SK-N-SH treated with all-trans-retinoic acid at 6 μM for 48 hours (cell line): Measurements from ENCODE around the gene RASGEF1B.

Source experiments
- ATAC-seq: fragments of 200-7000 bp; cut with Tn5 transposase; 3 replicates; pipeline ENCODE4 v1.9.1; 2020; ENCODE audit warnings: mild to moderate bottlenecking, moderate library complexity
- ARNTL ChIP-seq: fragments of 450-650 bp; formaldehyde crosslinking; IDR thresholded peaks from 2 replicates; pipeline ENCODE4 v1.5.0; 2020; ENCODE audit warnings: low read depth, mild to moderate bottlenecking, moderate library complexity, borderline replicate concordance
- BACH2 ChIP-seq: fragments of 250-450 bp; sonication (Bioruptor Pico); IDR thresholded peaks from 2 replicates; pipeline ENCODE4 v1.9.0; 2021; ENCODE audit warnings: mild to moderate bottlenecking, borderline replicate concordance
- CSDC2 ChIP-seq: fragments of 250-450 bp; sonication (Bioruptor Pico); IDR thresholded peaks from 2 replicates; pipeline ENCODE4 v1.5.0; 2020; ENCODE audit warnings: mild to moderate bottlenecking, moderate library complexity
- ESRRG ChIP-seq: fragments of 250-450 bp; sonication (Bioruptor Pico); IDR thresholded peaks from 2 replicates; pipeline ENCODE4 v1.6.1; 2021; ENCODE audit warnings: mild to moderate bottlenecking
- GLIS3 ChIP-seq: fragments of 250-450 bp; sonication (Bioruptor Pico); IDR thresholded peaks from 2 replicates; pipeline ENCODE4 v1.5.0; 2020; ENCODE audit warnings: mild to moderate bottlenecking, moderate library complexity
- ISL1 ChIP-seq: fragments of 250-450 bp; sonication (Bioruptor Pico); IDR thresholded peaks from 2 replicates; pipeline ENCODE4 v2.1.2; 2022; ENCODE audit warnings: mild to moderate bottlenecking, moderate library complexity
- OSR1 ChIP-seq: fragments of 250-450 bp; sonication (Bioruptor Pico); IDR thresholded peaks from 2 replicates; pipeline ENCODE4 v1.8.0; 2022; ENCODE audit warnings: moderate library complexity, mild to moderate bottlenecking, inconsistent platforms
- RARB ChIP-seq: fragments of 250-450 bp; sonication (Bioruptor Pico); IDR thresholded peaks from 2 replicates; pipeline ENCODE4 v1.8.0; 2021; ENCODE audit warnings: mild to moderate bottlenecking, moderate library complexity
- SNAI2 ChIP-seq: fragments of 250-450 bp; sonication (Bioruptor Pico); IDR thresholded peaks from 2 replicates; pipeline ENCODE4 v1.5.0; 2020; ENCODE audit warnings: mild to moderate bottlenecking, moderate library complexity
- TCF4 ChIP-seq: fragments of 250-450 bp; sonication (Bioruptor Pico); IDR thresholded peaks from 2 replicates; pipeline ENCODE4 v1.8.0; 2021; ENCODE audit warnings: mild to moderate bottlenecking, moderate library complexity, borderline replicate concordance
- TOX ChIP-seq: fragments of 250-450 bp; sonication (Bioruptor Pico); IDR thresholded peaks from 2 replicates; pipeline ENCODE4 v1.8.0; 2021; ENCODE audit warnings: mild to moderate bottlenecking, moderate library complexity, borderline replicate concordance
- ZC3H10 ChIP-seq: fragments of 250-450 bp; sonication (Bioruptor Pico); IDR thresholded peaks from 2 replicates; pipeline ENCODE4 v1.5.1; 2021; ENCODE audit warnings: mild to moderate bottlenecking, moderate library complexity
- ZFP3 ChIP-seq: fragments of 250-450 bp; sonication (Bioruptor Pico); IDR thresholded peaks from 2 replicates; pipeline ENCODE4 v1.5.0; 2020; ENCODE audit warnings: mild to moderate bottlenecking, moderate library complexity
- ZFP30 ChIP-seq: fragments of 450-650 bp; formaldehyde crosslinking; IDR thresholded peaks from 2 replicates; pipeline ENCODE4 v1.5.0; 2022; ENCODE audit warnings: mild to moderate bottlenecking, moderate library complexity
- ZNF70 ChIP-seq: fragments of 450-650 bp; formaldehyde crosslinking; IDR thresholded peaks from 2 replicates; pipeline ENCODE4 v1.5.0; 2020; ENCODE audit warnings: mild to moderate bottlenecking, moderate library complexity
- ZNF8 ChIP-seq: fragments of 450-650 bp; formaldehyde crosslinking; IDR thresholded peaks from 2 replicates; pipeline ENCODE4 v1.5.0; 2020; ENCODE audit warnings: mild to moderate bottlenecking, moderate library complexity
- TF ChIP-seq, protein P1 (sequence below): fragments of 250-450 bp; sonication (Bioruptor Pico); IDR thresholded peaks from 2 replicates; pipeline ENCODE4 v1.8.0; 2020; ENCODE audit warnings: mild to moderate bottlenecking, moderate library complexity, borderline replicate concordance
- TF ChIP-seq, protein P2 (sequence below): fragments of 250-450 bp; sonication (Bioruptor Pico); IDR thresholded peaks from 2 replicates; pipeline ENCODE4 v1.8.0; 2021; ENCODE audit warnings: low read depth, mild to moderate bottlenecking, moderate library complexity, borderline replicate concordance
- TF ChIP-seq, protein P3 (sequence below): fragments of 250-450 bp; sonication (Bioruptor Pico); IDR thresholded peaks from 2 replicates; pipeline ENCODE4 v1.5.1; 2021; ENCODE audit warnings: mild to moderate bottlenecking, moderate library complexity
- TF ChIP-seq, protein P4 (sequence below): fragments of 250-450 bp; sonication (Bioruptor Pico); IDR thresholded peaks from 2 replicates; pipeline ENCODE4 v1.5.0; 2020; ENCODE audit warnings: mild to moderate bottlenecking, moderate library complexity
- TF ChIP-seq, protein P5 (sequence below): fragments of 250-450 bp; sonication (Bioruptor Pico); IDR thresholded peaks from 2 replicates; pipeline ENCODE4 v1.5.1; 2020; ENCODE audit warnings: low read depth, mild to moderate bottlenecking, moderate library complexity

RASGEF1B gene

DNA sequence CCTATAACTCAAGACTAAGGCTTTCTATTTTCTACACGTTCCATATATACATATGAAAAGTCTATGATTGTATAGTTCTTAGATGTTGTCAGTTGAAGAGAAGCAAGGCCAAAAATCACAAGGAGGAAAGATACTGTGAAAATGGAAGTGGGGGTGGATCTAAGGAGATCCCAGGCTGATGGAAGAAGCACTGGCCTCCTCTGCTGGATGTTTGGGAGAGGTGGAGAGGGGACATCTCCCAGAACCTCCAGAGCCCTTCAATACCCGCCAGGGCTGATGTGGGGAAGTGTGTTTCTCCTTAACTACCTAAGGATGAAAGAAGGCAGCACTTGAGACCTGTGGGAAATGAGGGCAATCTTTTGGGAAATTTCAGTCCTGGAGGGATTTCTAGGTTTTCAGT lies 67.4 kb downstream of the RASGEF1B start:
- TF ChIP-seq TCF4 (CRISPR knock-in tag) (no peak), ESRRG (no peak), ZFP3 (CRISPR knock-in tag) (no peak), RARB (CRISPR knock-in tag) (no peak), ARNTL (CRISPR knock-in tag) (no peak), ZC3H10 (CRISPR knock-in tag) (no peak), ISL1 (CRISPR knock-in tag) (no peak), SNAI2 (CRISPR knock-in tag) (no peak), ZNF8 (CRISPR knock-in tag) (no peak), OSR1 (CRISPR knock-in tag) (no peak), CSDC2 (CRISPR knock-in tag) (no peak), TOX (CRISPR knock-in tag) (no peak)
- TF ChIP-seq, protein P1, sequence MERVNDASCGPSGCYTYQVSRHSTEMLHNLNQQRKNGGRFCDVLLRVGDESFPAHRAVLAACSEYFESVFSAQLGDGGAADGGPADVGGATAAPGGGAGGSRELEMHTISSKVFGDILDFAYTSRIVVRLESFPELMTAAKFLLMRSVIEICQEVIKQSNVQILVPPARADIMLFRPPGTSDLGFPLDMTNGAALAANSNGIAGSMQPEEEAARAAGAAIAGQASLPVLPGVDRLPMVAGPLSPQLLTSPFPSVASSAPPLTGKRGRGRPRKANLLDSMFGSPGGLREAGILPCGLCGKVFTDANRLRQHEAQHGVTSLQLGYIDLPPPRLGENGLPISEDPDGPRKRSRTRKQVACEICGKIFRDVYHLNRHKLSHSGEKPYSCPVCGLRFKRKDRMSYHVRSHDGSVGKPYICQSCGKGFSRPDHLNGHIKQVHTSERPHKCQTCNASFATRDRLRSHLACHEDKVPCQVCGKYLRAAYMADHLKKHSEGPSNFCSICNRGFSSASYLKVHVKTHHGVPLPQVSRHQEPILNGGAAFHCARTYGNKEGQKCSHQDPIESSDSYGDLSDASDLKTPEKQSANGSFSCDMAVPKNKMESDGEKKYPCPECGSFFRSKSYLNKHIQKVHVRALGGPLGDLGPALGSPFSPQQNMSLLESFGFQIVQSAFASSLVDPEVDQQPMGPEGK (CRISPR knock-in tag) = no peak
- TF ChIP-seq, protein P2, sequence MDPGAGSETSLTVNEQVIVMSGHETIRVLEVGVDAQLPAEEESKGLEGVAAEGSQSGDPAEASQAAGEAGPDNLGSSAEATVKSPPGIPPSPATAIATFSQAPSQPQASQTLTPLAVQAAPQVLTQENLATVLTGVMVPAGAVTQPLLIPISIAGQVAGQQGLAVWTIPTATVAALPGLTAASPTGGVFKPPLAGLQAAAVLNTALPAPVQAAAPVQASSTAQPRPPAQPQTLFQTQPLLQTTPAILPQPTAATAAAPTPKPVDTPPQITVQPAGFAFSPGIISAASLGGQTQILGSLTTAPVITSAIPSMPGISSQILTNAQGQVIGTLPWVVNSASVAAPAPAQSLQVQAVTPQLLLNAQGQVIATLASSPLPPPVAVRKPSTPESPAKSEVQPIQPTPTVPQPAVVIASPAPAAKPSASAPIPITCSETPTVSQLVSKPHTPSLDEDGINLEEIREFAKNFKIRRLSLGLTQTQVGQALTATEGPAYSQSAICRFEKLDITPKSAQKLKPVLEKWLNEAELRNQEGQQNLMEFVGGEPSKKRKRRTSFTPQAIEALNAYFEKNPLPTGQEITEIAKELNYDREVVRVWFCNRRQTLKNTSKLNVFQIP = no peak
- TF ChIP-seq, protein P3, sequence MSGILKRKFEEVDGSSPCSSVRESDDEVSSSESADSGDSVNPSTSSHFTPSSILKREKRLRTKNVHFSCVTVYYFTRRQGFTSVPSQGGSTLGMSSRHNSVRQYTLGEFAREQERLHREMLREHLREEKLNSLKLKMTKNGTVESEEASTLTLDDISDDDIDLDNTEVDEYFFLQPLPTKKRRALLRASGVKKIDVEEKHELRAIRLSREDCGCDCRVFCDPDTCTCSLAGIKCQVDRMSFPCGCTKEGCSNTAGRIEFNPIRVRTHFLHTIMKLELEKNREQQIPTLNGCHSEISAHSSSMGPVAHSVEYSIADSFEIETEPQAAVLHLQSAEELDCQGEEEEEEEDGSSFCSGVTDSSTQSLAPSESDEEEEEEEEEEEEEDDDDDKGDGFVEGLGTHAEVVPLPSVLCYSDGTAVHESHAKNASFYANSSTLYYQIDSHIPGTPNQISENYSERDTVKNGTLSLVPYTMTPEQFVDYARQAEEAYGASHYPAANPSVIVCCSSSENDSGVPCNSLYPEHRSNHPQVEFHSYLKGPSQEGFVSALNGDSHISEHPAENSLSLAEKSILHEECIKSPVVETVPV (CRISPR knock-in tag) = no peak
- TF ChIP-seq, protein P4, sequence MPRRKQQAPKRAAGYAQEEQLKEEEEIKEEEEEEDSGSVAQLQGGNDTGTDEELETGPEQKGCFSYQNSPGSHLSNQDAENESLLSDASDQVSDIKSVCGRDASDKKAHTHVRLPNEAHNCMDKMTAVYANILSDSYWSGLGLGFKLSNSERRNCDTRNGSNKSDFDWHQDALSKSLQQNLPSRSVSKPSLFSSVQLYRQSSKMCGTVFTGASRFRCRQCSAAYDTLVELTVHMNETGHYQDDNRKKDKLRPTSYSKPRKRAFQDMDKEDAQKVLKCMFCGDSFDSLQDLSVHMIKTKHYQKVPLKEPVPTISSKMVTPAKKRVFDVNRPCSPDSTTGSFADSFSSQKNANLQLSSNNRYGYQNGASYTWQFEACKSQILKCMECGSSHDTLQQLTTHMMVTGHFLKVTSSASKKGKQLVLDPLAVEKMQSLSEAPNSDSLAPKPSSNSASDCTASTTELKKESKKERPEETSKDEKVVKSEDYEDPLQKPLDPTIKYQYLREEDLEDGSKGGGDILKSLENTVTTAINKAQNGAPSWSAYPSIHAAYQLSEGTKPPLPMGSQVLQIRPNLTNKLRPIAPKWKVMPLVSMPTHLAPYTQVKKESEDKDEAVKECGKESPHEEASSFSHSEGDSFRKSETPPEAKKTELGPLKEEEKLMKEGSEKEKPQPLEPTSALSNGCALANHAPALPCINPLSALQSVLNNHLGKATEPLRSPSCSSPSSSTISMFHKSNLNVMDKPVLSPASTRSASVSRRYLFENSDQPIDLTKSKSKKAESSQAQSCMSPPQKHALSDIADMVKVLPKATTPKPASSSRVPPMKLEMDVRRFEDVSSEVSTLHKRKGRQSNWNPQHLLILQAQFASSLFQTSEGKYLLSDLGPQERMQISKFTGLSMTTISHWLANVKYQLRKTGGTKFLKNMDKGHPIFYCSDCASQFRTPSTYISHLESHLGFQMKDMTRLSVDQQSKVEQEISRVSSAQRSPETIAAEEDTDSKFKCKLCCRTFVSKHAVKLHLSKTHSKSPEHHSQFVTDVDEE (CRISPR knock-in tag) = no peak
- TF ChIP-seq, all 23 proteins: peak for 0

DNA sequence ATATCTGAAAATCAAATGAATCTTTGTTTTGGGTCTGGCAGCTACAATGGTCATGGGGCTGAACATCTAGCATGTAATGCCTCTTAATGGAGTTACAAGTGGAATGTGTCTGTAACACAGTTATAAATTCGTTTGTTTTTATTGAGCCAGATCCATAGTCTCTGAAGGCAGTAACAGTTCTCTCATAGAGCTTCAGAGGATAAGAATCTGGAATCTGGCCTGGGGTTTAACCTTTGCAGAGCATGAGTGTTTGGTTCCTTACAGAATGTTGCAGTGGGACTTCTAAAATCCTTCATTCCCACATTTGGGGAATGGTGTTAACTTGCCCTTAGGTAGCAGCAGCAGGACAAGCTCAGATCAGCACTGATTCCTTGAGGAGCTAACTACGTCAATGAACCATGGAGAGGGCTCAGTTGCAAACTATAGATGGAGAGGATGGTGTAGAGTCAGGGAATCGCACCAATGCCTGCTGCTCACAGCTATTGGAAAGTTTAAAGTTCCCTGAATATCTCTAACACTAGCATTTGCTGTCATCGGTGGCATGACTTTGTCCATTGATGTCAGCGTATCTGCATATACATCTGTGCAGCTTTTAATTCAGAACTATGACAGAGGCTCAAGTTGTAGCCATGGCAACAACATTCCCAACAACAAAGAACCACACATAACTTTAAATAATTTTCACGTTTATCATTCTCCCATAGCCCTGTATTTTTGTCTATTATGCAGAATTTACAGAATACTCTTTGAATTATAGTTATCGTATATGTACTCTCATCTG lies 72.2 kb downstream of the RASGEF1B start:
- TF ChIP-seq BACH2 (CRISPR knock-in tag) (no peak), ZFP30 (CRISPR knock-in tag) (no peak), ARNTL (CRISPR knock-in tag) (no peak), CSDC2 (CRISPR knock-in tag) (no peak), TOX (CRISPR knock-in tag) (no peak), ZC3H10 (CRISPR knock-in tag) (no peak), TCF4 (CRISPR knock-in tag) (no peak), RARB (CRISPR knock-in tag) (no peak), ZNF70 (CRISPR knock-in tag) (no peak), ESRRG (no peak), GLIS3 (CRISPR knock-in tag) (no peak), OSR1 (CRISPR knock-in tag) (no peak), ZNF8 (CRISPR knock-in tag) (no peak)
- TF ChIP-seq, protein P2 = no peak
- TF ChIP-seq, protein P5, sequence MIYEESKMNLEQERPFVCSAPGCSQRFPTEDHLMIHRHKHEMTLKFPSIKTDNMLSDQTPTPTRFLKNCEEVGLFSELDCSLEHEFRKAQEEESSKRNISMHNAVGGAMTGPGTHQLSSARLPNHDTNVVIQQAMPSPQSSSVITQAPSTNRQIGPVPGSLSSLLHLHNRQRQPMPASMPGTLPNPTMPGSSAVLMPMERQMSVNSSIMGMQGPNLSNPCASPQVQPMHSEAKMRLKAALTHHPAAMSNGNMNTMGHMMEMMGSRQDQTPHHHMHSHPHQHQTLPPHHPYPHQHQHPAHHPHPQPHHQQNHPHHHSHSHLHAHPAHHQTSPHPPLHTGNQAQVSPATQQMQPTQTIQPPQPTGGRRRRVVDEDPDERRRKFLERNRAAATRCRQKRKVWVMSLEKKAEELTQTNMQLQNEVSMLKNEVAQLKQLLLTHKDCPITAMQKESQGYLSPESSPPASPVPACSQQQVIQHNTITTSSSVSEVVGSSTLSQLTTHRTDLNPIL = no peak
- TF ChIP-seq, protein P1 (CRISPR knock-in tag) = no peak
- no peak for ATAC-seq

More for the DNA sequence above, 67.4 kb downstream of the RASGEF1B start:
- no peak for ATAC-seq
